ENCODE data around the gene SLAMF8.

SLAMF8 gene

GRCh38 chr1:159835356-159835755 lies 8.7 kb downstream of the SLAMF8 start:
- H3K4me3 ChIP-seq (ENCODE audit: low read depth, low read length): no peak overlapping the region
- H3K36me3 ChIP-seq (replicated peaks): no peaks in the 10 kb centered on the region
- no peak for TF ChIP-seq CTCF (IDR thresholded peaks at IDR 0.05; ENCODE audit: low read depth, low read length, missing control alignments)
- no peaks in the 10 kb centered on the region for H3K27me3 ChIP-seq (replicated peaks)
- DNase-seq: no peak
- in situ Hi-C loops (cut with HindIII; ENCODE audit: low pct_ligation_motif_present, low sequenced_read_pairs): no loop called here
- no peak overlapping the region for H3K27ac ChIP-seq

GRCh38 chr1:159835862-159836525 lies 9.3 kb downstream of the SLAMF8 start:
- Histone ChIP-seq H3K4me3 (ENCODE audit: low read depth, low read length) (no peak overlapping the region), H3K36me3 (replicated peaks) (no peaks in the 10 kb centered on the region), H3K27me3 (replicated peaks) (no peaks in the 10 kb centered on the region), H3K27ac (no peak overlapping the region)
- in situ Hi-C loops (cut with HindIII; ENCODE audit: low pct_ligation_motif_present, low sequenced_read_pairs): no loop called here
- DNase-seq: no peak
- TF ChIP-seq CTCF (IDR thresholded peaks at IDR 0.05; ENCODE audit: low read depth, low read length, missing control alignments): peak; percentile 41

- Histone ChIP-seq H3K4me3 (ENCODE audit: low read depth, low read length) (no peak overlapping the region), H3K27me3 (replicated peaks) (no peaks in the 10 kb centered on the region), H3K36me3 (replicated peaks) (no peaks in the 10 kb centered on the region), H3K27ac (no peak overlapping the region)
- in situ Hi-C loops (cut with HindIII; ENCODE audit: low pct_ligation_motif_present, low sequenced_read_pairs): no loop called here
- no peak for TF ChIP-seq CTCF (IDR thresholded peaks at IDR 0.05; ENCODE audit: low read depth, low read length, missing control alignments)
- no peak for DNase-seq
Measured at GRCh38 chr1:159838715-159839114, 12.0 kb downstream of the SLAMF8 start.

DNA sequence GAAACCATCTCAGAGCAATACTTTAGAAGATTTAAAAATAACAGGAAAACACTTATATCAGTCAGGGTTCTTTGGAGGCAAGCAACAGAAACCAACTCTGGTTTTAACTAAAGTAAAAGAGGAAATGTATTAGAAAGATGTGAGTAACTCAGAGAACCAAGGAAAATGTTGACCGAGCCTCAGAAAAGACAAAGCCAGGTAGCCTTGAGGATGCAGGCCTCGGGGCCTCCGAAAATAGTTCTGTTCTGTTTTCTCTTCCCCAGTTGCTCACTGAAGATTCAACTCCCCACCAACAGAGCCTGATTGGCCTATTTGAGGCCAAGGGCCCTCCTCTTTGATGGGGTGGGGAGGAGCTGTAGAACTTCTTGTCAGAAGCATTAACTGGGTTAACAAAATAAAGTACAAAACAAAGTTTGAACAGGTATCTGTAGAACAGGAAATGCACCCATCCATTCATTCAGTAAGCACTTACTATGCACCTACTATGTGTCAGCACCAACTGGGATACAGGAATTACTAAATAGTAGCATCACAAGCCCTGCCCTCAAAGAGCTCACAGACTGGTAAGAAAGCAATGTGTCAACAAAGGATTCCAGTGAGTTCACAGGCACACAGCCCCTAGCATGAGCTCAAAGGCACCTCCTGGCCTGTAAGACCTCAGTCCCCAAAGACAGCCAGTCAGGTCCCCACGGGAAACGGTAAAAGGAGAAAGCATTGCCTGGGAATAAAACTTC lies 12.6 kb downstream of the SLAMF8 start:
- no peaks in the 10 kb centered on the region for H3K36me3 ChIP-seq (replicated peaks)
- no peak for DNase-seq
- H3K27ac ChIP-seq: no peak overlapping the region
- no peak for TF ChIP-seq CTCF (IDR thresholded peaks at IDR 0.05; ENCODE audit: low read depth, low read length, missing control alignments)
- in situ Hi-C loops (cut with HindIII; ENCODE audit: low pct_ligation_motif_present, low sequenced_read_pairs): no loop called here
- H3K27me3 ChIP-seq (replicated peaks): no peaks in the 10 kb centered on the region
- no peak overlapping the region for H3K4me3 ChIP-seq (ENCODE audit: low read depth, low read length)

DNA sequence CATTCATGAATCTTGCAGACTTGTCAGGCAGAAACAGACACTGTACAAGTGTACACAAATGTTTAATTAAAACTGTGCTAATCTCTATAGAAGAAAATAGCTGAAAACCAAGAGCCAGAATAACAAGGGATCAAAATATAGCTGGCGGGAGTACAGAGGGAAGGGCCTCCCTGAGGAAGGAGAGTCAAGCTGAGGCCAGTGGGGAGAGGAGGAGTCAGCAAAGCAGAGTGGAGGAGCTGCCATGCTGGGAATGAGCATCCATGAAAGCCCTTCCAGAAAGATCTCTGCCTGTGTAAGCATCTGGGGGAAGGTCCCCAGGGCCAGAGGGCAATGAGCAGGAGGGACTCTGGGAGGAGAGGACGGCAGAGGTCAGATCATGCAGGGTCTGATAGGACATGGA lies 15.1 kb downstream of the SLAMF8 start:
- TF ChIP-seq CTCF (IDR thresholded peaks at IDR 0.05; ENCODE audit: low read depth, low read length, missing control alignments): no peak
- Histone ChIP-seq H3K36me3 (replicated peaks) (no peaks in the 10 kb centered on the region), H3K27ac (no peak overlapping the region), H3K27me3 (replicated peaks) (no peaks in the 10 kb centered on the region), H3K4me3 (ENCODE audit: low read depth, low read length) (no peak overlapping the region)
- in situ Hi-C loops (cut with HindIII; ENCODE audit: low pct_ligation_motif_present, low sequenced_read_pairs): no loop called here
- DNase-seq: no peak
